ENCODE measurements around the gene TAF6. TPM values are rescaled to one million over a fixed set of nuclear protein-coding genes. Genes with fewer than 3 reads are reported as not detected.

Gene TAF6
- total RNA-seq, 1 donor from 2014 or later: 63.7 TPM

DNA sequence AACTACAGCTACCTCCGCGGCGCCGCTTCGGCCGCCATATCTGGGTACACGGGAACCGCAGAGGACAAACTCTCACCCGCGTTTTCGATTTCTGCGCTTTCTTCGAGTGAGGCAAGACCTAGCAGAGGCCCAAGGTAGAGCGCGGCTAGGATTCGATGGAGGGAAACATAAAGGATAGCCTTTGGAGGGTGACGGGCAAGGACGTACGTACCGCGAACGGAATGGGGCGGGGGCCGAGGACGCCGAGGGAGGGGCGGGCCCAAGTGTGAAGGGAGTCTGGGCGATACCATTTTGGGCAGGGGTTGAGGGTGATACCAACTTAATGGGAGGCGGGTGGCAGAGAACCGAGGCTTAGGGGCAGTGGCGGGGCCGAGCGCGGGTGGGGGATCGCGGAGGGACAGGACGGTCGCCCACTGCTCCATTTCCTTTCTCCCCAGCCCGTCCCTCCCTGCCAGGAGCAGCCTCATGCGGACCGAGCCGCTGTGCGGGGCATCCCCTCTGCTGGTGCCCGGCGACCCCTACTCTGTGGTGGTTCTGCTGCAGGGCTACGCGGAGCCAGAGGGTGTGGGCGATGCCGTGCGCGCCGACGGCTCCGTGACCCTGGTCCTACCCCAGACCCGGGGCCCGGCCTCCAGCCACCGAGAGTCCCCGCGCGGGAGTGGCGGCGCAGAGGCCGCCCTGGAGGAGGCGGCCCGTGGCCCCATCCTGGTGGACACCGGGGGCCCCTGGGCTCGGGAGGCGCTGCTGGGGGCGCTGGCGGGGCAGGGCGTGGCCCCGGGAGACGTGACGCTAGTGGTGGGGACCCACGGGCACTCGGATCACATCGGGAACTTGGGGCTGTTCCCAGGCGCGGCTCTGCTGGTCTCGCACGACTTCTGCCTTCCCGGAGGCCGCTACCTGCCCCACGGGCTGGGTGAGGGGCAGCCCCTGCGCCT, 8.0 kb upstream of the TAF6 start, which contains the start of gene MBLAC1:
Gene MBLAC1, plus strand, starts transcription at position 37 of the 935 bp plus-strand sequence. Its CDS starts 429 bp downstream, at position 466.
- no peaks in the 10 kb centered on the region for H3K9me3 Mint-ChIP-seq
- H3K36me3 Mint-ChIP-seq: peaks cover 2% of the 10 kb centered on the region
- TF ChIP-seq, protein P1, sequence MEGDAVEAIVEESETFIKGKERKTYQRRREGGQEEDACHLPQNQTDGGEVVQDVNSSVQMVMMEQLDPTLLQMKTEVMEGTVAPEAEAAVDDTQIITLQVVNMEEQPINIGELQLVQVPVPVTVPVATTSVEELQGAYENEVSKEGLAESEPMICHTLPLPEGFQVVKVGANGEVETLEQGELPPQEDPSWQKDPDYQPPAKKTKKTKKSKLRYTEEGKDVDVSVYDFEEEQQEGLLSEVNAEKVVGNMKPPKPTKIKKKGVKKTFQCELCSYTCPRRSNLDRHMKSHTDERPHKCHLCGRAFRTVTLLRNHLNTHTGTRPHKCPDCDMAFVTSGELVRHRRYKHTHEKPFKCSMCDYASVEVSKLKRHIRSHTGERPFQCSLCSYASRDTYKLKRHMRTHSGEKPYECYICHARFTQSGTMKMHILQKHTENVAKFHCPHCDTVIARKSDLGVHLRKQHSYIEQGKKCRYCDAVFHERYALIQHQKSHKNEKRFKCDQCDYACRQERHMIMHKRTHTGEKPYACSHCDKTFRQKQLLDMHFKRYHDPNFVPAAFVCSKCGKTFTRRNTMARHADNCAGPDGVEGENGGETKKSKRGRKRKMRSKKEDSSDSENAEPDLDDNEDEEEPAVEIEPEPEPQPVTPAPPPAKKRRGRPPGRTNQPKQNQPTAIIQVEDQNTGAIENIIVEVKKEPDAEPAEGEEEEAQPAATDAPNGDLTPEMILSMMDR (IDR thresholded peaks at IDR 0.05; ENCODE audit: unreplicated experiment): no peak
- no peaks in the 10 kb centered on the region for H3K27me3 Mint-ChIP-seq (ENCODE audit: low read depth)
- H3K27ac Mint-ChIP-seq: peak within 1 kb of the TSS; percentile 99
- peak; percentile 71 to 89 for DNase-seq (ENCODE audit: low spot score in 2 of 2, unreplicated experiment in 2 of 2)
- peaks cover 20% of the 10 kb centered on the region for H3K4me1 Mint-ChIP-seq
- peak within 1 kb of the TSS; percentile 96 for H3K4me3 Mint-ChIP-seq

DNA sequence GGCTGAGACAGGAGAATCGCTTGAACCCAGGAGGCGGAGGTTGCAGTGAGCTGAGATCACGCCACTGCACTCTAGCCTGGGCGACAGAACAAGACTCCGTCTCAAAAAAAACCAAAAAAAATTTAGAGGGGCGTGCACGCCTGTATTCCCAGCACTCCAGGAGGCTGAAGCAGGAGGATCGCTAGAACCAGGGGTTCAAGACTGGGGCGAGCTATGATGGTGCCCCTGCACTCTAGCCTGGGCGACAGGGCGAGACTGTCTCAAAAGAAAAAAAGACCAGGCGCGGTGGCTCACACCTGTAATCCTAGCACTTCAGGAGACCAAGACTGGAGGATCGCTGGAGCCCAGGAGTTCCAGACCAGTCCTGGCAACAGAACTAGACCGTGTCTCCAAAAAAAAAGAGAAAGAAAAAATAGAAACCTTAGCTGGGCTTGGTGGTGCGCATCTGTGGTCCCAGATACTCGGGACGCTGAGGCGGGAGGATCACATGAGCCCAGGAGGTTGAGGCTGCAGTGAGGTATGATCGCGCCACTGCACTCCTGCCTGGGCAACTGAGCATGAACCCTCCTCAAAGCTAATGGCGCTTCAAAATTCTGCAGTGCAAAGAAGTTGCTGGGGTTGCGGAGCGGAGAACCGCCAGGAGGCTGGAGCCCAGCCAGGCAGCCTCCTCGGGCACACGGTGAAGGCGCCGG, 7.2 kb upstream of the TAF6 start:
- H3K4me1 Mint-ChIP-seq: peaks cover 20% of the 10 kb centered on the region
- TF ChIP-seq, protein P1 (IDR thresholded peaks at IDR 0.05; ENCODE audit: unreplicated experiment): no peak
- H3K9me3 Mint-ChIP-seq: no peaks in the 10 kb centered on the region
- H3K4me3 Mint-ChIP-seq: peak overlapping the region; percentile 96
- H3K27ac Mint-ChIP-seq: peak overlapping the region; percentile 99
- H3K27me3 Mint-ChIP-seq (ENCODE audit: low read depth): no peaks in the 10 kb centered on the region
- peaks cover 2% of the 10 kb centered on the region for H3K36me3 Mint-ChIP-seq
- no peak for DNase-seq (ENCODE audit: low spot score in 2 of 2, unreplicated experiment in 2 of 2)

DNA sequence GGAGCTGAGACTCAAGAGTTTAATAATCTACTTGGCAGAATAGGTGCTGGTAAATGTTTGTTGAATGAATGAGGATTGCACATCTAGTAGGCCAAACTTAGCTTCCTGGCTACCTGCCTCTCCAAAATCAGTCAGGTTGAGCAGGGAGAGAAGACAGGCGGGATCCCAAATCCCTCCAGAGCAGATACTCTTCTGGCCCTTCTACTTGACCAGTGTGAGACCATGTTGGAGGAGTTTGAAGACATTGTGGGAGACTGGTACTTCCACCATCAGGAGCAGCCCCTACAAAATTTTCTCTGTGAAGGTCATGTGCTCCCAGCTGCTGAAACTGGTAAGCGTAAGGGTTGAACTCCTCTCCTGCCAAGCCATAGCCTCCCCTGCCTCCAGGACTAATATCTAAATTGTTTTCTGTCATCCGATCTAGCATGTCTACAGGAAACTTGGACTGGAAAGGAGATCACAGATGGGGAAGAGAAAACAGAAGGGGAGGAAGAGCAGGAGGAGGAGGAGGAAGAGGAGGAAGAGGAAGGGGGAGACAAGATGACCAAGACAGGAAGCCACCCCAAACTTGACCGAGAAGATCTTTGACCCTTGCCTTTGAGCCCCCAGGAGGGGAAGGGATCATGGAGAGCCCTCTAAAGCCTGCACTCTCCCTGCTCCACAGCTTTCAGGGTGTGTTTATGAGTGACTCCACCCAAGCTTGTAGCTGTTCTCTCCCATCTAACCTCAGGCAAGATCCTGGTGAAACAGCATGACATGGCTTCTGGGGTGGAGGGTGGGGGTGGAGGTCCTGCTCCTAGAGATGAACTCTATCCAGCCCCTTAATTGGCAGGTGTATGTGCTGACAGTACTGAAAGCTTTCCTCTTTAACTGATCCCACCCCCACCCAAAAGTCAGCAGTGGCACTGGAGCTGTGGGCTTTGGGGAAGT, 5.4 kb upstream of the TAF6 start:
- TF ChIP-seq, protein P1 (IDR thresholded peaks at IDR 0.05; ENCODE audit: unreplicated experiment): no peak
- no peak for DNase-seq (ENCODE audit: low spot score in 2 of 2, unreplicated experiment in 2 of 2)
- Mint-ChIP-seq H3K27me3 (ENCODE audit: low read depth) (no peaks in the 10 kb centered on the region), H3K9me3 (no peaks in the 10 kb centered on the region), H3K27ac (peak overlapping the region; percentile 17), H3K4me3 (peak overlapping the region; percentile 13), H3K36me3 (peaks cover 2% of the 10 kb centered on the region), H3K4me1 (peaks cover 29% of the 10 kb centered on the region)

DNA sequence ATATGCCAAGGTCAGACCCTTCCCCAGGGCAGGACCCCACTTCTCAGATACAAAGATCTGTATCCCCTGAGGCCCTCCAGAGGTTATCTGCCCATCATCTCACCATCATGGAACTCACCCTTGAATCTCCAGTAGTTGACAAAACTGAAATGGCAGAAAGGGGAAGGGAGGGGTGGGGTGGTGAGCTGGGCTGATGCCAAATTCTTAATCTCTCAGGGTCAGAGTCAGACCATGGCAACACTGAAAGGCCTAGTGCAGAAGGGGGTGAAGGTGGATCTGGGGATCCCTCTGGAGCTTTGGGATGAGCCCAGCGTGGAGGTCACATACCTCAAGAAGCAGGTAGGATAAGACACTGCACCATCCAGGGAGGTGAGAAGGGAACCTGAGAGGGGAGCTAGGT, 3.4 kb upstream of the TAF6 start:
- H3K4me1 Mint-ChIP-seq: peaks cover 29% of the 10 kb centered on the region
- peaks cover 2% of the 10 kb centered on the region for H3K36me3 Mint-ChIP-seq
- no peak overlapping the region for H3K4me3 Mint-ChIP-seq
- no peaks in the 10 kb centered on the region for H3K27me3 Mint-ChIP-seq (ENCODE audit: low read depth)
- H3K27ac Mint-ChIP-seq: no peak overlapping the region
- H3K9me3 Mint-ChIP-seq: no peaks in the 10 kb centered on the region
- TF ChIP-seq, protein P1 (IDR thresholded peaks at IDR 0.05; ENCODE audit: unreplicated experiment): no peak
- no peak for DNase-seq (ENCODE audit: low spot score in 2 of 2, unreplicated experiment in 2 of 2)

DNA sequence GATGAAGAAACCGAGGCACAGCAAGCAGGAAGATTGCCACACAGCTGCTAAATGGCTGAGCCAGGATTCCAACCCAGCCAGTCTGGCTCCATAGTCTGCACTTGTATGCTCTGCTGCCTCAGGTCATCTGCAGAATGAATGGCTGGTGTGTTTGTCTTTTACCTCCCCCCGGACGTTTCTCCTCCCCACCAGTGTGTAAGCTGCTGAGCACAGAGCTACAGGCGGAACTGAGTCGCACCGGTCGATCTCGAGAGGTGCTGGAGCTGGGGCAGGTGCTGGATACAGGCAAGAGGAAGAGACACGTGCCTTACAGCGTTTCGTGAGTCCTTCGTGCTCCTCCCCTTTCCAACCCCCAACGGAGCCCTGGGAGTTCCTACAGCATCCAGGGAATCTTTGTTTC, 2.9 kb upstream of the TAF6 start:
- TF ChIP-seq, protein P1 (IDR thresholded peaks at IDR 0.05; ENCODE audit: unreplicated experiment): no peak
- Mint-ChIP-seq H3K9me3 (no peaks in the 10 kb centered on the region), H3K27me3 (ENCODE audit: low read depth) (no peaks in the 10 kb centered on the region), H3K4me1 (peaks cover 29% of the 10 kb centered on the region), H3K4me3 (no peak overlapping the region), H3K36me3 (peaks cover 2% of the 10 kb centered on the region), H3K27ac (no peak overlapping the region)
- DNase-seq (ENCODE audit: low spot score in 2 of 2, unreplicated experiment in 2 of 2): no peak
